ENCODE results near the gene ABCB7. TPM values are rescaled to one million over a fixed set of nuclear protein-coding genes. Genes with fewer than 3 reads are reported as not detected.

ABCB7 gene
- total and polyA plus RNA-seq, 2 of the 4 experiments (the other 2 are of a cell fraction) = 9.3 to 15.8 TPM

DNA sequence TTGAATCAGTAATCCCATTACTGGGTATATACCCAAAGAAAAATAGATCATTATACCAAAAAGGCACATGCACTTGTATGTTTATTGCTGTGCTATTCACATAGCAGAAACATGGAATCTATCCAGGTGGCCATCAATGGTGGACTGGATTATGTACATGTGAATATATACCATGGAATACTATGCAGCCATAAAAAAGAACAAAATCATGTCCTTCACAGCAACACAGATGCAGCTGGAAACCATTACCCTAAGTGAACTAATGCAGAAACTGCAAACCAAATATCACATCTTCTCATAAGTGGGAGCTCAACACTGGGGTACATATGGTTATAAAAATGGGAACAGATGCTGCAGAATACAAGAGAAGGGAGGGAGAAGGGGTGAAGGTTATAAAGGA is 110.7 kb downstream of the ABCB7 start:
- H2BK20ac ChIP-seq (ENCODE audit: low read depth, low read length) = no peak overlapping the region
- intact Hi-C loops (cut with micrococcal nuclease) = no loop called here

More for the DNA sequence above, 110.7 kb downstream of the ABCB7 start:
- no peak overlapping the region for H3K56ac ChIP-seq (ENCODE audit: extremely low read depth, insufficient read depth, low read length)
- no peak overlapping the region for H3K4me2 ChIP-seq (ENCODE audit: low read depth, low read length)
- no peak overlapping the region for H2BK5ac ChIP-seq (ENCODE audit: low read depth, low read length, poor library complexity, severe bottlenecking)
- H3K18ac ChIP-seq (ENCODE audit: low read depth, low read length) = no peak overlapping the region
- no peaks in the 10 kb centered on the region for H3K9me1 ChIP-seq (ENCODE audit: insufficient read depth, low read length)
- H4K8ac ChIP-seq (ENCODE audit: low read depth in 2 of 2, low read length in 2 of 2) = no peak overlapping the region
- H3K4me1 ChIP-seq (ENCODE audit: control insufficient read depth, insufficient read depth, low read length) = no peaks in the 10 kb centered on the region
- no peak overlapping the region for H2AK9ac ChIP-seq (replicated peaks; ENCODE audit: low read depth, low read length, poor library complexity)
- no peaks in the 10 kb centered on the region for H3K9me3 ChIP-seq (ENCODE audit: control insufficient read depth, insufficient read depth, low read length)
- in situ Hi-C loops (cut with MboI; ENCODE audit: low sequenced_read_pairs) = no loop called here
- no peak overlapping the region for H3K4me3 ChIP-seq (ENCODE audit: insufficient read depth, low read depth, low read length)
- H3K27ac ChIP-seq (ENCODE audit: insufficient read depth, low read length) = no peak overlapping the region
- ChIA-PET CTCF (no interaction called here), POLR2A (ENCODE audit: unreplicated experiment) (no interaction called here)
- H3K4ac ChIP-seq (ENCODE audit: low read depth, low read length) = no peak overlapping the region
- no peak overlapping the region for H2BK120ac ChIP-seq (ENCODE audit: low read depth, low read length)
- no peaks in the 10 kb centered on the region for H3K27me3 ChIP-seq (ENCODE audit: control insufficient read depth, insufficient read depth, low read length)
- DNase-seq (no peak), ATAC-seq (ENCODE audit: low read depth) (no peak)
- no peak overlapping the region for H2AK5ac ChIP-seq (ENCODE audit: low read depth, low read length)
- no peak overlapping the region for H3K23ac ChIP-seq (ENCODE audit: low read depth, low read length)
- no peak overlapping the region for H2BK15ac ChIP-seq (ENCODE audit: low read depth, low read length)
- no peak overlapping the region for H4K5ac ChIP-seq (ENCODE audit: low read depth, low read length)
- no TSS peak for BruUV-seq (replicated peaks)
- H3K36me3 ChIP-seq (ENCODE audit: control insufficient read depth, insufficient read depth, low read length) = no peaks in the 10 kb centered on the region
- H3K79me1 ChIP-seq (ENCODE audit: low read depth in 1 of 2, low read length in 2 of 2) = no peaks in the 10 kb centered on the region
- H4K20me1 ChIP-seq (ENCODE audit: insufficient read depth, low read length) = no peaks in the 10 kb centered on the region
- H3K9ac ChIP-seq (ENCODE audit: low read depth, low read length) = no peak overlapping the region
- H2AFZ ChIP-seq (replicated peaks; ENCODE audit: low read length, poor library complexity) = no peak overlapping the region
- no peak overlapping the region for H4K91ac ChIP-seq (ENCODE audit: insufficient read depth, low read depth, low read length)
- TF ChIP-seq CTCF (conservative IDR thresholded peaks at IDR 0.05; ENCODE audit: low read depth, low read length) = no peak
- no peak for TF ChIP-seq RCOR1 (IDR thresholded peaks at IDR 0.05; ENCODE audit: insufficient replicate concordance, low read length)
- TF ChIP-seq MAZ (IDR thresholded peaks at IDR 0.05; ENCODE audit: borderline replicate concordance, low read depth, low read length) = no peak
- no peak for TF ChIP-seq CHD1 (IDR thresholded peaks at IDR 0.05; ENCODE audit: low read depth, low read length)
- no peak for TF ChIP-seq MXI1 (IDR thresholded peaks at IDR 0.05; ENCODE audit: borderline replicate concordance, low read depth, low read length)
- no peak for TF ChIP-seq BHLHE40 (IDR thresholded peaks at IDR 0.05; ENCODE audit: low read depth, low read length)
- no peak for TF ChIP-seq POLR2A (IDR thresholded peaks at IDR 0.05; ENCODE audit: low read depth, low read length)
- TF ChIP-seq, protein P1, sequence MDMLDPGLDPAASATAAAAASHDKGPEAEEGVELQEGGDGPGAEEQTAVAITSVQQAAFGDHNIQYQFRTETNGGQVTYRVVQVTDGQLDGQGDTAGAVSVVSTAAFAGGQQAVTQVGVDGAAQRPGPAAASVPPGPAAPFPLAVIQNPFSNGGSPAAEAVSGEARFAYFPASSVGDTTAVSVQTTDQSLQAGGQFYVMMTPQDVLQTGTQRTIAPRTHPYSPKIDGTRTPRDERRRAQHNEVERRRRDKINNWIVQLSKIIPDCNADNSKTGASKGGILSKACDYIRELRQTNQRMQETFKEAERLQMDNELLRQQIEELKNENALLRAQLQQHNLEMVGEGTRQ (IDR thresholded peaks at IDR 0.05; ENCODE audit: low read depth, low read length) = no peak
- TF ChIP-seq RAD21 (IDR thresholded peaks at IDR 0.05; ENCODE audit: low read length) = no peak
- TF ChIP-seq RFX5 (IDR thresholded peaks at IDR 0.05; ENCODE audit: low read depth, low read length) = no peak
- no peak for TF ChIP-seq NFE2L2 (IDR thresholded peaks at IDR 0.05; ENCODE audit: low read depth, low read length)
- no peak for TF ChIP-seq MAFK (IDR thresholded peaks at IDR 0.05; ENCODE audit: low read depth, low read length)
- no peak for TF ChIP-seq FOS (IDR thresholded peaks at IDR 0.05; ENCODE audit: low read depth, low read length)
- TF ChIP-seq, protein P2, sequence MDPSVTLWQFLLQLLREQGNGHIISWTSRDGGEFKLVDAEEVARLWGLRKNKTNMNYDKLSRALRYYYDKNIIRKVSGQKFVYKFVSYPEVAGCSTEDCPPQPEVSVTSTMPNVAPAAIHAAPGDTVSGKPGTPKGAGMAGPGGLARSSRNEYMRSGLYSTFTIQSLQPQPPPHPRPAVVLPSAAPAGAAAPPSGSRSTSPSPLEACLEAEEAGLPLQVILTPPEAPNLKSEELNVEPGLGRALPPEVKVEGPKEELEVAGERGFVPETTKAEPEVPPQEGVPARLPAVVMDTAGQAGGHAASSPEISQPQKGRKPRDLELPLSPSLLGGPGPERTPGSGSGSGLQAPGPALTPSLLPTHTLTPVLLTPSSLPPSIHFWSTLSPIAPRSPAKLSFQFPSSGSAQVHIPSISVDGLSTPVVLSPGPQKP (IDR thresholded peaks at IDR 0.05; ENCODE audit: borderline replicate concordance, low read depth, low read length) = no peak
- no peak for TF ChIP-seq CEBPB (IDR thresholded peaks at IDR 0.05; ENCODE audit: low read depth, low read length)
- TF ChIP-seq SMC3 (IDR thresholded peaks at IDR 0.05; ENCODE audit: low read depth, low read length) = no peak
- H3K14ac ChIP-seq (replicated peaks; ENCODE audit: low read depth, low read length) = no peak overlapping the region
- dilution Hi-C loops (cut with HindIII; ENCODE audit: low sequenced_read_pairs, unreplicated experiment) = no loop called here

Measured in IMR-90 (cell line).